Measurements from ENCODE around the gene CHADL.

DNA sequence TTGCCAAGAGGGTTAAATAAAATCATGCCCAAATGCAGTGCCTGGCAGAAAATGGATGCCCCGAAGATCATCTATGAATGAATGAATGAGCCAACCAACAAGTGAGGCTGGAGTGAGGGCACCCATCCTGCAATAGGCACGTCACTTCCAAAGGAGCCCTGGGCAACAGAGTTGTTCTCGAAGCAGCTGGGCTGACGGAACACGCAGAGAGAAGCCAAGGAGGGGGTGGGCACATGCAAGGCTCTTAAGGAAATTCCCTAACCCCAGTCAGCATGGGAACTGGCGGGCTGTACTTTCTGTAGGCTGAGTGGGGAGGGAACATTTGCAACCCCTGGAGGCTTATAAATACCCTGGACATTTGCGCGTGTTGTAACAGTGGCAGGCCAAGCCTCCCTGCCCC, 11.6 kb upstream of the CHADL start:
- TF ChIP-seq, protein P1, sequence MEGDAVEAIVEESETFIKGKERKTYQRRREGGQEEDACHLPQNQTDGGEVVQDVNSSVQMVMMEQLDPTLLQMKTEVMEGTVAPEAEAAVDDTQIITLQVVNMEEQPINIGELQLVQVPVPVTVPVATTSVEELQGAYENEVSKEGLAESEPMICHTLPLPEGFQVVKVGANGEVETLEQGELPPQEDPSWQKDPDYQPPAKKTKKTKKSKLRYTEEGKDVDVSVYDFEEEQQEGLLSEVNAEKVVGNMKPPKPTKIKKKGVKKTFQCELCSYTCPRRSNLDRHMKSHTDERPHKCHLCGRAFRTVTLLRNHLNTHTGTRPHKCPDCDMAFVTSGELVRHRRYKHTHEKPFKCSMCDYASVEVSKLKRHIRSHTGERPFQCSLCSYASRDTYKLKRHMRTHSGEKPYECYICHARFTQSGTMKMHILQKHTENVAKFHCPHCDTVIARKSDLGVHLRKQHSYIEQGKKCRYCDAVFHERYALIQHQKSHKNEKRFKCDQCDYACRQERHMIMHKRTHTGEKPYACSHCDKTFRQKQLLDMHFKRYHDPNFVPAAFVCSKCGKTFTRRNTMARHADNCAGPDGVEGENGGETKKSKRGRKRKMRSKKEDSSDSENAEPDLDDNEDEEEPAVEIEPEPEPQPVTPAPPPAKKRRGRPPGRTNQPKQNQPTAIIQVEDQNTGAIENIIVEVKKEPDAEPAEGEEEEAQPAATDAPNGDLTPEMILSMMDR (IDR thresholded peaks at IDR 0.05): no peak
- TF ChIP-seq POLR2A (IDR thresholded peaks at IDR 0.05): no peak

Measured in thyroid gland (tissue), 4 donors.